NCI-H1930 (cell line): ENCODE results near the gene FARP1.

Experiments
- DNase-seq, 2 experiments: peaks; one replicate each; lab custom pipeline; 2025; lab: John Stamatoyannopoulos, UW

The FARP1 gene

DNA sequence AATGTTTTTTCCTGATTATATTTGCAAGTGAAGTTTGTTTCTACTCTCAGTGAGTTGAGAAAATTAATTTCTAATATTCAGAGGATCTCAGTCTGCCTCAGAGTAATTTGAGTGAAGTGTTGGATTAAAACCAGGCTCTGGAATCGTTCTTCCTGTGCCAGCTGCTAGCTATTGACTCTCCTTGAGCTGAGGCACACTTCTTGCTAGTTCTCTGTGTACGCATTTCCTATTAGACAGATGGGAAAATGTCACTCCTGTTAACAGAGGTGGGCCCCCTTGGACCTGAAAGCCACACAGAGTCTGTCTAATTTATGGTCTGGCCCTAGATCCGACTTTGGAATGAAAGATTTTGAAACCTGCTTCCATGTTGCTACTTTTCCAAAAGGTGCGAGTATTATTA is 141.8 kb downstream of the FARP1 start:
- peak; percentile 36 to 42 for DNase-seq

DNA sequence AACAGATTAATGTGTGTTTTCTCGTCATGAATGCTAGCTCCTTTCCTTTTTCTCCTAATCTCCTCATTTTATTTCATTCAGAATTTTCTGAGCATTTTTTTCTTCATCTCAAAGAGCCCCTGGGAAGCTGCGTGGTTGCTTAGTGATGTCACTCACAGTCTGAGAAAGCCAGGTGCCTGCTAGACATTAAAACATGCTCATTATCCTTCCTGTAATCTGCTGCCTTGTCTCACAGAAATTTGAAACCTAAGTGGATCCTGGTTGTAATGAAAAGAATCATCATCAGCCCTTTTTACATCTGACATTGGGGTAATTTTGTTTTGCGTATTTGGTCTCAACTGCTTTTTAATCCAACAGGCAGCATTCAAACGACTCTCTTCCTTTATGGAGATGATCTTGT is 142.4 kb downstream of the FARP1 start:
- peak; percentile 84 to 86 for DNase-seq

DNA sequence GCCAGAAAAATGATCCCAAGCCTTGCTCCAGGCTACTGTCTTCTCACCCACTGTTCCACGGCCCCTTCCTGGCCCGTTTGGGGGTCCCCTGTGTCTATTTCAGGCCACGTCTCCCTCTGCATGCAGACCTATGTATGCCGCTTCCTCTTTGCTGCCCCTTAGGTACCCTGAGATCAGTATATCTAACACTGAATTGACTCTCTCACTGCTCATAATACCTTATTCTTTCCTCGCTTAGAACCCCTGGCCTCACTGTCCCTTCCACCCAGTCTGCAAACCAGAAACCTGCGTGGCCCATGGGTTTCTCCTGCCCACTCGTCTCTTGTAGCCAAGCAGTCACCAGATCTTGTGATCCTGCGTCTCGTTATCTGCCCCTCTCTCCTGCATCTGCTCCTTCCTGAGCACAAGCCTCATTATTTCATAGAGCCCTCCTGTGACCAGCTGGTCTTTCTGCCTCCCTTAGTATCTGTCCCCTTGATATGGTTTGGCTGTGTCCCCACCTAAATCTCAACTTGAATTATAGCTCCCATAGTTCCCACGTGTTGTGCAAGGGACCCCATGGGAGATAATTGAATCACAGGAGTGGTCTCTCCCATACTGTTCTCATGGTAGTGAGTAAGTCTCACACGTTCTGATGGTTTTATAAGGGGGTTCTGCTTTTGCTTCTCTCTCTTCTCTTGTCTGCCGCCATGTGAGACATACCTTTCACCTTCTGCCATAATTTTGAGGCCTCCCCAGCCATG is 143.1 kb downstream of the FARP1 start:
- peak in 1 of 2 experiments; percentile 56 for DNase-seq

DNA sequence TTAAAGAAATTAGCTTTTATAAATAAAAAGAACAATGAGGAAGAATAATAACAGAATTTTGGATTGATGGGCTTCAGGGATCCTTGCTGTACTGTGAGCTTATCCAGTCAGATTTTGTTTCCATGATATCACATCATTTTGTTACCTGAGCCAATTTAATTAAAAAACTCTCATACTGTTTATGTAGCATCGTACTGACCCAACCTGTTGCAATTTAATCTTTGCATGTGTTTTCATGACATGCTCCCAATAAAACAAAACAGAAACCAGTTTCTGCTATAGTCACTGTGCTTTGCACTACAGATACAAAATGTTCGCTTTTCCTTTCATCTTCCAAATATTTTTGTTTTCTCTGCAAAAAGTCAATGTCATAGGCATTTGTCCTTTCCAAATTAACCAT is 143.9 kb downstream of the FARP1 start:
- no peak for DNase-seq

DNA sequence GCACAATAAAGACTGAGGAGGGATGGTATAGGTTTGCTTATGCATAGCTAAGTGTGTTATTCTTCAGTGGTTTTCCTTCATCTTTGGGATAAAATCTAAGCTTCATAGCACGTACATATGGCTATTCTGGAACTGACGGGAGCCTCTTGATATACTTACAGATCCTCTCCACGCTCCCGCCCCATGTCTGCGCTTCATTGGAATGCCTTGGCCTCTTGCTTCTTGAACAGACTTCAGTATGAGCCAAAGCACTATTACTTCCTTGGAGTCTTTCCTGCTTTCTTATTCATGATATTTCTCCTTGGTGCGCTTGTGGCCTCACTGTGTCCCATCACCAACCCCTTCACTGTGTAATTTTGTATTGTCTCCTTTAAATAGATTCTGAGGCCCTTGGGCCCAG is 145.3 kb downstream of the FARP1 start:
- no peak for DNase-seq

DNA sequence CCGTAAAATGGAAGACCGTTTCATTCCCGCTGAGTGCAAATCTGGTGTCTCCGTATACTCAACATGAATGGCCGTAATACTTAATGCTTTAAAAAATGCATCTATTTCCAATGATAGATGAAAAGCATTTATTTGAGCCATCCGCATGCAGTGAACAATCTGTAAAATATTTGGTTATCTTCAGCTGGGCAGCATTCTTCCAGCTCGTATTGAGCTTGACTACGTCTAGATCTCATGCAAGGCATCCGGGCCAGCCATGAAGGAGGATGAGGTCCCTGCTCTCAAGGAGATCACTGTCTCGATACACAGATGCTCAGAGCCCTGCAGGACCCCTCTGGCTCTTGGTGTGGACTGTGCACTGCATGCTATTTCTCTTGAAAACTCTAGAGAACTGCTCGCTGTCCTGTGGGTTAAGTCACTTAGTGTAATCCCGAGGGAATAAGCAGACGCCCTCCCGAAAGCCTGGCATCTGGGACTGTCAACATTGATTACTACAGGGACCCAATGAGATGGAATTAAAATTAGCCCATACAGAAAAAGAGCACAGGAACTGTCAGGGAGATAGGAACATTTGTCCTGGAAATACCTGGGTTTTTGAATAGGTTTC is 146.5 kb downstream of the FARP1 start:
- no peak for DNase-seq

DNA sequence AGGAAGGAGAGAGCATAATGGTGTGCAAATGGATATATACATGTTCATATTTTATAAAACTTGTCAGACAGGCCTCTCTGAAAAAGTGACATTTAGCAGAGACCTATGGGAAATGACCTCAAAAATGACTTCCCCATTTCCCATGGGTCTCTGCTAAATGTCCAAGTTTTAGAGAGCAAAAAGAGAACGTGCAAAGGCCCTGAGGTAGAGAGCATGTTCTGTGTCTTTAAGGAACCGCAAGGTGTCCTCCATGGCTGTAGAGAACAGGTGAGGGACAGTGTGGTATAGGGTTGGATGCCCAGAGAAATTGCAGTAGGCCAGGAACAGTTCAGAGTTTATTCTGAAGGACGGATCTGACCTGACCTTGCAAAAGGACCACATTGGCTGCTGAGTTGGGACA is 147.4 kb downstream of the FARP1 start:
- no peak for DNase-seq

DNA sequence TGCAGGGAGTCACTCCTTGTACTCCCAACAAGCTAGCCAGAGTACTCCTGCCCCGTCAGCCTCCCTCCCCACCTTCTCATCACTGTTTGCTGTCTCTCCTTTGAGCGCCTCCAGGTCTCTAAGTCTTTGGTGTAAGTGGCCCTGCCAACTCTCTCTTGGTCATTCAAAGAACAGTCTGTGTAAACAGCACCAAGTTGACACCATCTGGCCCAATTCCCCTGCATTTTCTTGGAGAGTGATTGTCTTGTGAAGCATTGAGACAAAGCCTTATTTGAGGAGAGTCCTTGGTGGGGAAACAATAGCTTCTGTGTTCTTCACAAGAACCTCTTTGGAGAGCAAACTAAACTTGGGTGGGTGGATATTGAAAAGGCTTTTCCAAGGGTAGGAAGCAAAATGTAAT is 148.8 kb downstream of the FARP1 start:
- DNase-seq: no peak

DNA sequence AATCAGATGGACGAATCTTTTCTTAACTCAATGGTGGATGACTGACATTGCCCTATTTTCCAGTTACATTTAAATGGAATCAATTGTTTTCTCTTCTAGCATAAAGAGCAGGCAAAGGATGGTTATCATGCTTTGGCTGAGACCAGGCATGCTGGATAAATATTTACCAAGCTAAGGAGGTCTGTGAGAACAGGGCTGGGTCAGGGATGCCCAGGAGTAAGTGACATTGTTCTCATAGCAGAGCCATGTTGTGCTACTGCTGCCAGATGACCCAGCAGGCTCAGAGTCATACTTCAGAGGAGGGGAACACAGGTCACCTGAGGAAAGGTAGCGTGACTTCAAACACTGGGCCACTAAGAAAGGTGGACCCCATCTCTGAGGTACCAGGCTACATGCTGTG is 150.2 kb downstream of the FARP1 start:
- DNase-seq: peak in 1 of 2 experiments; percentile 16

DNA sequence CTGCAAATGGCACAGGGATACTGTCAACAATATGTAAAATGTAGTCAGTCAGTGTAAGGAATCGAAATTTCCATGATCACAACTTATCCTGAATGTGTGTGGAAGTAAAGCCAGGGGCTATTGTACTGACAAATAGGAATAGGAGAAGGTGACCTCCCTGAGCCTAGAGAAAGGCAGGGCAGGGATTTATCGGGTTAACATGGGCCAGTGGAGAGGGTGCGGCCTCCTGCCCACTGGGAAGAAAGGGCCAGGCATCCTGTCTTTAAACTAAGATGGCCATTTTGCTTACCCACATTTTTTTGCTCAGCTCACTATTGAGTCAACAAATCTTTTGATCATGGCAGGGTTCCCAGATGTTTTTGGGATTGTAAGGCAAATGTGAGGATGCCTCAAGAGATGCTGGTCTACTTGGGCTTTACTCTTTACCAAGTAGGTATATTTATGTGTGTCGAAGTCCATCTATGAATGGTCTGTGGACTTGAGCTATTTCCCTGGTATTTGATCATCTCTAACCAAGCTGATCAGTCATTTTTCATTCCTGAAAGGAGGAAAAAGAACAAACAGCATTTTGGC is 150.8 kb downstream of the FARP1 start:
- no peak for DNase-seq

DNA sequence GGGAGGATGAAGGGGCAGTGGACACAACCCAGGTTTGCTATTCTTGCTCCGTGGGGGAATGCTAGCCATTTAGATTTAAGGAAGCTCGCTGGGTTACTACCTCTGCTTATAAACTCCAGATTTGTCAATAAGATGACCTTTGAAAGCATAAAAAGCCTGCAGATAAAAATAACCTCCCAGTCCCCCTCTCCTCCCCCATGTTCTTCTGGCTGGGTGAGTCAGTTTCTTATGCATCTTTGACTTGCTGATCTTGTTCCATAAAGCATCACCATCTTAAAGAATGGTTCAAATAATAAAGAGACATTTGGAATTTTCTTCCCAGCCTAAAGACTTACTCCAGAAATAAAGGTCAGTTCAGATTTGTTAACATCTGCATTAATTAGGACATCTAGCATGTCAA is 152.5 kb downstream of the FARP1 start:
- DNase-seq: no peak

DNA sequence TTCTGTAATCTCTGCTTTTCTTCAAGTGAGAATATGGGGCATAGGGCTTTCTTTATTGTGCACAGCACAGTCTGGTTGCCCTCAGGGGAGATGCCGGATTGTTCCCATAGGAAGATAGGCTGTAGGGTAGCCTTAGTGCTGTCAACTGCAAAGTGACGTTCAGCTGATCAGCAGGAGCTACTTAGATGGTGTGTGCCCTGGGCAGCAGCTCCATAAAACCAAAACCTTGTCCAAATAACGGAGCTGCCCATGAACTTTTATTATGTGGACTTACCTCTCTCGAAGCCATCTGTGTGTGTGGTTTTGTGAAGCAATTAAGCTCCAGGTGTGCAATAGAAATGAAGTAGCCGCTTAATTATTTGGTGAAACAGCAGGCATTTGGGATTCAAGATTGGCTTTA is 154.2 kb downstream of the FARP1 start:
- DNase-seq: peak; percentile 53 to 56

DNA sequence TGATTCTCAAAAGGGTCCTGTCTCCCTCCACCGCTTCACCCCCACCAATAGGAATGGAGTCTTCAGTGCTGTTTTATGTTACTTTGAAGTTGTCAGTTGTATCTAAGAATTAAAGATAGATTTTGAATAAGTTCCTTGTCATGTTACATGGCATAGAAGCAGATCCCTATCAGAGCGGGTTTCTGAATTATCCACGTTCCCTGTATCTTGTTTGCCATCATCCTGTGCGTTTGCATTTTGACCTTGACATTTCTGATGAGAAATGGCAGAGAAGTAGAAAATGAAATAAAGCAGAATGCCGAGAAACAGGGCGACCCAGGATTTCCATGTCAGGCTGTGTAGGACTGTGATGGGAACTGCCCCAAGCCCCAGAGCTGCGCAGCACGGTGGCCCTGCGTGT is 154.9 kb downstream of the FARP1 start:
- DNase-seq: no peak

DNA sequence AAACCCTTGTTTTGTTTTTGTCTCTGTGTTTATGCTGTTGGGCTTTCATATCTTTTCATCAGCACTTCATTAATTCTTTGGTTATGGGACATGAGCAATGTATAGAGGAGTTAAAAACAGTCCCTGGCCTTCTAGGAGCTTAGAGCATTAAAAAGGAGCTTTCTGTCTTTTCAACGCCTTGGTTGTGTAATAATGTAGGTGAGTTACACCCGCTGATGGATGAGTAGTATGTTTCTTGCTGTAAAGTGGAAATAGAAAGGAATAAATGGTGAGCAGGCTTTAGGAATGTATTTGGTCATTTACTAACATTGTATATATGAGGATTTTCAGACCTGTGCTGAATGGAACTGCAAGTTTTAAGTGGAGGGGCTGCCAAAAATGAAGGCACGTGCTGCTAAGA is 155.7 kb downstream of the FARP1 start:
- DNase-seq: no peak

DNA sequence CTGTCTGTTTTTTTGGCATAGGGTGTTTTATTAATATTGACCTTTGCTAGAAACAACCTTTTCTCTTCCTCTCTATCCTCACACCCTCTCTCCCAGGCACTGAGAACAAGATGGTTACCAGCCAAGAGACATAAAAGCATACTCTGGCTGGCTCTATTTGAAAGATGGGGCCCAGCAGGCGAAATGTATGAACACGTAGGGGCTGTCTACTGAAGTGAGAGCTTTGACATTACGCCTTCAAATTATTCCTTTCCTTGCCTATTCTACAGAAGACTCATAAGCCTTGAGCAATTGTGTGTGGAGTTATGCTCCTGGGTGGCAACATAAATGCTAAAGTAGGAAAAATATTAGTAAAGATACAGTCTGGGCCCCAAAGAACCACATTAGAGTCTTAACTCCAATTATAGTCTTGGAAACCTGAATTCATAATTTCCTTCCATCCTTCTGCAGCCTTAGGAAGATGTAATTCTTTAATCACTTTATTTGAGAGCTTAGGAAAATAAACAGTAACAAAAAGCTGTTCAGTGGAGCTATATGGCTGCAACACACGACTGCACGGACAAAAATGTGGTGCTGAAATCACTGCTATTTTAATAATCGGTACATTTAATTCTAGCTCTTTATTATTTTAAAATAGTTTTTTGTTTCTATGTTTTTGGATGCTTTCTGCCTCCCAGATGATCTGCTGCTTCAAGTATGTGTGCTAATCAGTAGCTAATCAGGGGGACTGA is 156.5 kb downstream of the FARP1 start:
- DNase-seq: no peak

DNA sequence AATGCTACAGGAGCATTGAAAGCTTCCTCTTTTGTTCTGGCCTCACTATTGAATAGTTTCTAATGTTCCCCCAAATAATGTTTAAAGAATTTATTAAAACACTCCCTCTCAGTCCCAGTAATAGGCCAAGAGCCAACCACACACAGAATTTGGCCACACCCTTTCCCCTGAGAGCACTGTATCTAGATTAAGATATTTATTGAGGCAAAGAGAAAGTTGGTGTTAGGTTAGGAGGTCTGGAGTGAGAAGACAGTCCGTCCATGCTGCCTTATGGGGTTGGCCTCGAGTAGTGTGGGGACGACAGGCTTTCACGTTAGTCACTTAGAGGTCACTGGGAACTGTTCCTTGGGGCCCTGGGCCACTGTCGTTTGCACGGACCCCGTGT is 157.1 kb downstream of the FARP1 start:
- no peak for DNase-seq

DNA sequence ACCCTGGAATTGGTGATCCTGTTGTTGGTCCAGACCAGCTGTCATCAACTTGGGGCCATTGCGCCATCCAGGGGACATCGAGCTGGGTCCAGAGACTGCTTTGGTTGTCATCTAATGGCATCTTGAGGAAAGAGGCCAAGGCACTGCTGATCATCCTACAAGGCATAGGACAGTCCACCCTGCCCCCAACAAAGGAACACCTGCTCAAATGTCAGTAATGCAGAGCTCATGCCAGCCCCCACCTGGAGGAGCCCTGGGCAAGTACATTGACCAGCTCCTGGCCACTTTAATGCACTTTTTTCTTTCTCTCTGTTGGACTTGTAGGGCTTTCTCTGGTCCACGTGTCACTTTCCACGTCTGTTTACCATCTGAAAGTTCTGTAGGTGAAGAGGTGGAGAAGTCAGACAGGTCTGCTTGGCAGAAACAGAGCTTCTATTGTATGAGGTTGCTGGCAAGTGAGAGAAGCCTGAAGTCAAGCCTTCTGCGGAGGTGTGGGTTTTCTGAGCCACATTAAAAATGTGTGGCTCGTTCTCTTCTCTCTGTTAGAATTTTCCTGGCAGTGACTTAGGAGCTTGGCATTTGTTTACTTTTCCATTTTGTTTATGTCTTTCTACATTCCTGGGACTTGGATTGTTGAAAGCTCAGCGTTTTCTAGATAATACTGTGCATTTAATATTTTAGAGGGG is 158.2 kb downstream of the FARP1 start:
- DNase-seq: no peak

DNA sequence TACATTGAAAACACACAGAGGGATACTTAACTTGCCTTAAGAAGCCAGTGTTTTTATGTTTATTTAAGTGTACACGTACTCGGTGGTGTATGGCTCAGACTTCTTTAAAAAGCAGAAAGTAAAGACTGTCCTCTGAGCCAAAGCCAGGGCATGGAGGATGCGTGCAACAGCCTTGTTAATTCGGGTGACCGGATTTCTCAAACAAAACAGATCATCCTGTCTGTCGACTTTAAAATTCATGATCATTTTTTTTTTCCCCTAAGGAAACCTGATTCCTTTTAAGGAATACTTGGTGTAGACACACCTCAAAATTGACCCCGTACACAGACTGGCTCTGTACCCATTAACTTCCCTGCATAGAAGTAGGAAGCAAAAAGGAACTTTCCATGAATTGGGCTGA is 158.8 kb downstream of the FARP1 start:
- no peak for DNase-seq

DNA sequence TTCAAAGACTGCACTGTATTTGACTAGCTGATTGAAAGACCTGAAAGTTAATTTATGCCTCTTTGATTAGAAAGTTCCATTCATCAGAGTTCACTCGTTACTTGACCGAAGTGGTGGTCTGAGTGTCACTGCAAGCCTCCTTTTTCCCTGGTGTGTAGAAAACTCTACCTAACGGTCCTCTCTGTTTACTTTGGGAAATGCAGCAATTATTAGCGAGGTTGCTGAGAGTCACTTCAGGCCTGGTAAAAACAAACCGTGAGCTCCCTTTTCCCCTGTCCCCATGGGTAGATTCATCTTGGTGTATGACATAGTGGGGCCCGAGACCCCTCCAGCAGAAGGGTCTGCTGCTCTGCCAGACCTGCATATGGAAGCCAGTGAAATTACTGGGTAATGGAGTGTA is 161.0 kb downstream of the FARP1 start:
- DNase-seq: no peak

DNA sequence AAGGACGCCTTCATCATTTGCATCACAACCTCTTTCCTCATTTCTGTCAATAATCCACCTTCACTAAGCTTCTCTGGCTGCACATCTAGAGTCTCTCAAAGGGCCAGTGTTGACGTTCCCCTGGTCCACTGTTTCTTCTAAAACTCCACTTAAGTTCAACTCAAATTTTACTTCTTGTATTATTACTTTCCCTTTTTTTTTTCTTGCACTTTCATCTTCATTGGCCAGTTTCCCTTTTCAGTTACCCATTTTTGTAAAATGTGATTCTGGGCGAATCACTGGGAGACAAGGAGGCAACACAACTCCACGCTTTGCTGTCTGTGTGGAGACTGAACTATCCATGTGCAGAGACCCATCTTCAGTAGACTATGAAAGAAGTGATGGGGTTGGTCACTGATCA is 162.8 kb downstream of the FARP1 start:
- DNase-seq: no peak

DNA sequence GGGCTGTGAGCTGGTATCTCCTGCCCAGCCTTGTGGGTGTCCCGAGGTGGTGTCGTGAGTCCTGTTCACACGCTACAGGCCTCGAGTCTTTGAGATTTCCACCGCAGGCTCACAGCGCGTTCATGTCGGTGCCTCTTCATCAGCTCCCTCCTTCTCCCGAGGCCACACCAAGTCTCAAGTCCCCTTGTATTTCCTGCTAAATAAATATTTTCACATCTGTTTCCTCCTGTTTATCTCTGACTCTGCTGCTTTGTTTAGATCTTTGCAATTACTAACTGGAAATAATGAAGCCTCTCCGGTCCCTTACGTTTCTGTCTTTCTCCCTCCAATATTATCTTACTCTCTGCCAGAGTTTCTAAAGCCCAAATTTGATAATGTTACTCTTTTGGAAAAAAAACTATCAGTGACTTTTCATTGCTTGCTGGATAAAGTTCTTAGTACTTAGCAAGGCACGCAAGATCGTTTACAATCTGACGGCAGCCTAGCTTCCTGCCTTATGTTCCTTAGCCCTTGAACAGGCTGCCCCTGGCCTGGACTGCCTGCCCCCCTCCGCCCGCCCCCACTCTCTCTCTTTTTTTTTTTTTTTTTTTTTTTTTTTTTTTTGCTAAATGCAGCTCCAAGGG is 164.7 kb downstream of the FARP1 start:
- DNase-seq: no peak
